GM18511 (cell line): ENCODE data around the gene CDC73.
A peak's percentile ranks its signal among the peaks of the same experiment; 100 is the strongest.
"Not testable (repeated sequence)": the region's sequence is repeated elsewhere in the genome, so short reads cannot be mapped to it uniquely, and the experiment has no call there.

ENCODE experiments used
- ATAC-seq: cut with Tn5 transposase; IDR thresholded peaks from one replicate; pipeline ENCODE4 v1.9.1; 2021; ENCODE audit warnings: mild to moderate bottlenecking, moderate library complexity; ENCODE audit not compliant: unreplicated experiment

The CDC73 gene

GRCh38 chr1:193275773-193276172 lies 153.9 kb downstream of the CDC73 start:
- no peak for ATAC-seq

GRCh38 chr1:193278968-193279367 lies 157.1 kb downstream of the CDC73 start:
- no peak for ATAC-seq

GRCh38 chr1:193281894-193282293 lies 160.1 kb downstream of the CDC73 start:
- no peak for ATAC-seq

GRCh38 chr1:193283016-193283415 lies 161.2 kb downstream of the CDC73 start:
- no peak for ATAC-seq

- ATAC-seq: no peak
Observed at GRCh38 chr1:193284219-193284618, 162.4 kb downstream of the CDC73 start.

GRCh38 chr1:193285641-193286040 lies 163.8 kb downstream of the CDC73 start:
- ATAC-seq: no peak

- not testable (repeated sequence) for ATAC-seq
Observed at GRCh38 chr1:193288548-193289080, 166.8 kb downstream of the CDC73 start.

GRCh38 chr1:193293726-193294125 lies 171.9 kb downstream of the CDC73 start:
- ATAC-seq: no peak

GRCh38 chr1:193299038-193299437 lies 177.2 kb downstream of the CDC73 start:
- ATAC-seq: peak; percentile 75

GRCh38 chr1:193301746-193302145 lies 179.9 kb downstream of the CDC73 start:
- ATAC-seq: no peak

GRCh38 chr1:193303849-193304248 lies 182.0 kb downstream of the CDC73 start:
- ATAC-seq: no peak
